HG03045 (cell line): ENCODE measurements around the gene ZNF32.

Experiments used
- ATAC-seq: cut with Tn5 transposase; IDR thresholded peaks from one replicate; pipeline ENCODE4 v1.9.1; 2021; ENCODE audit warnings: mild to moderate bottlenecking, moderate library complexity; ENCODE audit not compliant: unreplicated experiment

The ZNF32 gene

GRCh38 chr10:43648398-43649184 lies at the start of gene ZNF32:
TSS of gene ZNF32 (minus strand) at chr10:43648881. CDS start at chr10:43646133, 2,748 bp downstream.
- peak; percentile 99 for ATAC-seq

DNA sequence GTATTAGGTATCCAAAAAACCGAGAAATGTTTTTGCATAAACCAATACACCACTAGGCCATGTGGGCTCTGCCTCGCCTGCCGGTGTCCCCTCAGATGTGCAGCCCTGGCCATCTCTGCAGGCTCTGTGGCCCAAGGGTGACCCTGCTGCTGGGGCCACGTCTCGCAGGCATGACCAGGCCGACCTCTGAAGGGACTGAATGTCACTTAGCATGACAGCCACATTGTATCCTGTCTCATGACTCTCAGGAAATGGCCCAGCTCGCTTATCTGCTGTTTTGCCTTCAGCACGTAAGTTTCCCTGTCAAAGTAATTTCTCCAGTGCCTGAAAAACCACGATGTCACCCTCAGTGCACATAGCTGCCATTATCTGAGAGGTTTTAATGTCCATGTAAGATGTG lies 49.5 kb upstream of the ZNF32 start:
- ATAC-seq, result no peak

DNA sequence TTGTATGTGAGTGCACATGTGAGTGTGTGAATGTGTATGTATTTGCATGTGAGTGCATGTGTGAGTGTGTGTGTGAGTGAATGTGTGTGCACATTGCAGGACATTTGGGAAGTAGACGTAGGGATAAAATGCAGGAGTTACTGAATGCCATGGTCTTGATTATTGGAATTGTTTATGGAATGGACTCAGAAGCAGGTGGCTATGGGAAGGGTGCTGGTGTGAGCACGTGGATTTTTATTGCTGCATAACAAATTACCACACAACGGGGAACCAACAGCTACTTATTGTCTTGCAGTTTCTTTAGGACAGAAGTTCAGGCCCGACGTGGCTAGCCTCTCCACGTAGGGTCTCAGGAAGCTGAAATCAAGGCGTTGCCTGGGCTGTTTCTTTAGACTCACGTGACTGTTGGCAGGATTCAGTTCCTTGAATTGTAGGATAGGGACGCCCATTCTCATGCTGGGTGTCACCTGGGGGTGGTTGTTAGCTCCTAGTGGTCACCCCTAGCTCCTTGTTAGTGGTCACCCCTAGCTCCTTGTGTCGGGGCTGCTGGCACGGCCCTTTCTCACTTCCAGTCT lies 48.3 kb upstream of the ZNF32 start:
- no peak for ATAC-seq

GRCh38 chr10:43695730-43696129 lies 47.0 kb upstream of the ZNF32 start:
- no peak for ATAC-seq

GRCh38 chr10:43695321-43695720 lies 46.6 kb upstream of the ZNF32 start:
- ATAC-seq, result no peak

DNA sequence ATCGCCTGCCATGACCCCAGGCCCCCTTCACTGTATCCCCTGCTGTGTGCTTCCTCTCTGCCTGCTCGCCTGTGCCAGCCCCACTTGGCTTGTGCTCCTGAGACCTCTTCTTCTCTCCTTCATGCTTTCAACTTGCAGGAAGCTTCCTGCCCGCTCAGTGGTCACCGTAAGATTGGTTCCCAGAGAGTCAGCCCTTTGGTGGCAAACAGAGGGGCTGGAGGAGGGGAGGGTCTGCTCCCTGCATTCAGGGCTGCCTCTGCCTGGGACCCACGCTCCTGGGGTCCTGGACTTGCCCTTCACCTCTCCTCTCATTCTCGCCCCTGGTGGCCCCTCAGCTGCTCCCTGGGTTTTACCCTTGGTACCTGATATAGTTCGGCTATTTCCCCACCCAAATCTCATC lies 45.8 kb upstream of the ZNF32 start:
- no peak for ATAC-seq

GRCh38 chr10:43693602-43694001 lies 44.9 kb upstream of the ZNF32 start:
- ATAC-seq, result no peak

- ATAC-seq, result no peak
Measured at GRCh38 chr10:43692051-43692825, 43.6 kb upstream of the ZNF32 start.

GRCh38 chr10:43691485-43691884 lies 42.8 kb upstream of the ZNF32 start:
- no peak for ATAC-seq

DNA sequence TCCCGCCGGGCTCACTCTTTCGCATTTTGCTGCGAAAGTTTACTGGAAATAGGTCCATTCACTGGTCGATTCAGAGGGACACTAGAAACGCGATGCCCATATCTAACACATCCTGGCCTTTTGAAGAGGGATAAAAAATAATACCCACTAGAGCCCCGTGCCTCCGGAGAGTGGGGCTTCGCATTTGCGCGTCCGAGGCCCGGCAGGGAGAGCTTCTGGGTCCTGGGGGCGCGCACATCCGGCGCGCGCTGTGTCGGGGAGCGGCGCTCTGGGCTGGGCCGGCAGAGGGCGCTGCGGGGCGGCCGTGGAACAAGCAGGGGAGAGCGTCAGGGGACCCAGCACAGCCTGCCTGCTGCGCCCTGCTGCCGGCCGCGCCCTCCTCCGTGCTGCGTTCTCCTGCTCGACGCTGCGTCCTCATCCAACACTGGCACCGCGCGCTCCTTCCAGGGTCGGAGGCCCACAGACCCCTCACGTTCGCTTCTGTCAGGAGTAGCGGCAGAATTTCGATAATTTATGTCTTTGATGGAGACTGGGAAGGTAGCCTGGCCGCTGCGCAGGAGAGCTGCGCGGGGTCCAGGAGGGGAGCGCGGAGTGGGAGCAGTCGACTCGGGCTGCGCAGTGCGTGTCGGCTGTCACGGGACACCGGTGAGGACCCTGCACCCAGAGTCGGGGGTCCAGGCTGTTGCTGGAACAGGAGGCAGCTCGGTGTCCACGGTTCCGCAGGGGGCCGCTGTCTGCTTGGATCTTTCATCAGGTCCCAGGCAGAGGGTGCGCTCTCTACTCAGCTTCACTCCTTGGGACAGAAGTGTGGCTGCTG lies 41.5 kb upstream of the ZNF32 start:
- peak; percentile 97 for ATAC-seq

- peak; percentile 37 for ATAC-seq
Measured at GRCh38 chr10:43689618-43689954, 40.9 kb upstream of the ZNF32 start.

DNA sequence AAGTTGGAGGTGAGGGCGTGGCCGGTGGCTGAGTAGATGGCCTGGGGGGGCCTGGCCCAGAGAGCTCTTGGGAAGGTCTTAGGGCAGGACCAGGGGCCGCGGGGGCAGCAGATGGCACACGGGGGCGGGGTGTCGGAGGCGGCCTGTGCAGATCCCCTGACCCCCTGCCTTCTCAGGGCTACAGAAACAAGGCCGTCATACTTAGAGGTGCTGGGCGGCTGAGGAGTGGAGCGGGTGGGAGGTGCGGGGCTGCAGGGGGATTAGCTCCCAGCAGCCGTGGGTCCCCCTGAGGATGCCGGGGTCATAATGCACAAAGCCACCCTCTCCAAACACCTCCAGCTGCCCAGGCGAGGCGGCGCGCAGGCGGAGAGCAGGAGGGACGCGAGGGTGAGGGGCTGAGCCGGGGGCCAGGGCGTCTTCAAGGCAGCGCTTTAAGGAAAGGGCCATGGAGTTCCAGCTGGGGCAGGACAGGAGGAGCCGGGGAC lies 40.4 kb upstream of the ZNF32 start:
- ATAC-seq, result no peak

- no peak for ATAC-seq
Measured at GRCh38 chr10:43688348-43688892, 39.7 kb upstream of the ZNF32 start.

- no peak for ATAC-seq
Measured at GRCh38 chr10:43687373-43687772, 38.7 kb upstream of the ZNF32 start.

GRCh38 chr10:43686414-43686813 lies 37.7 kb upstream of the ZNF32 start:
- ATAC-seq, result no peak

- no peak for ATAC-seq
Measured at GRCh38 chr10:43685744-43686143, 37.1 kb upstream of the ZNF32 start.

GRCh38 chr10:43684292-43684559 lies 35.5 kb upstream of the ZNF32 start:
- ATAC-seq, result no peak

- ATAC-seq, result no peak
Measured at GRCh38 chr10:43683451-43684291, 35.0 kb upstream of the ZNF32 start.

DNA sequence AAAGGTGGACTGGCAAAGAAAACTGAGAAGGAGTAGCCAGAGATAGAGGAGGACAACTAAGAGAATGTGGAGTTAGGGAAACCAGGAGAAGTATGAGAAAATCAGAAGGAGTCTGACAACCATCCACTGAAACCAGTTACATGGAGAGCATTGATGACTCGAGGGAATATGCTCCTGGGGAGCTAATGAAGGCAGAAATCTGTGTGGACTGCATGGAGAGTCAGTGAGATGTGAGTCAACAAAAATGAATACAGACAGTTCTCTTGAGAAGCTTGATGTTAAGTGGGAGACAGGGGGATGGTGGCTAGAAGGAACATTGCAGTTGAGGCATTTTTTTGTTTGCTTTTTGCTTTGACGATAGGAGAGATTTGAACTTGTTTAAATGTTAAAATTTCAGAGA lies 34.3 kb upstream of the ZNF32 start:
- no peak for ATAC-seq

DNA sequence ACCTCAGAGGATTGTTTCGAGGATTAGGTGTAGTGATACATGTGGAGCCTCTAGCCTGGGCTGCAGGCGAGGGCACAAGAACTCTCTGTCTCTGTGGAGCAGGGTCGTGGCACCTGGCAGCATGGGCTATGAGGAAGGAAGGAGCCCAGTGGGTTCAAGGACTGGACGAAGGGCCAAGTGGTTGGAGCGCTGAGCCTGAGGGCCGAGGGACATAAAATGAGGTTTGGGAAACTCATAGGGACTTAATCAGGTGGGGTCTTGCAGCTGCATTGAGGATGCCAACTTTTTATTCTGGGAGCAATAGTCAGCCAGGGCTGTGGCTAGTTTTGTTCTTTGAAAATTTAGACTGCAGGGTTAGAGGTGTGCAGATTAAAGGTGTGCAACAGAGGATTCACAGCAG lies 33.0 kb upstream of the ZNF32 start:
- no peak for ATAC-seq
